ENCODE results near the gene CDHR1.
"Not testable (repeated sequence)": the region's sequence is repeated elsewhere in the genome, so short reads cannot be mapped to it uniquely, and the experiment has no call there.

CDHR1 gene

GRCh38 chr10:84172467-84173356, 21.6 kb upstream of the CDHR1 start:
- no peaks in the 10 kb centered on the region for H3K27me3 ChIP-seq (ENCODE audit: control insufficient read depth in 5 of 5, insufficient read depth in 4 of 5, low read length in 5 of 5)
- H3K27ac ChIP-seq (ENCODE audit: low read depth, low read length): no peak overlapping the region
- H3K4me3 ChIP-seq (ENCODE audit: low read depth in 1 of 5, low read length in 5 of 5): no peak overlapping the region
- no peaks in the 10 kb centered on the region for H3K9me3 ChIP-seq (ENCODE audit: control insufficient read depth in 5 of 5, low read length in 5 of 5)
- peaks cover 0 to 2% (median 0%) of the 10 kb centered on the region in 5 donors for H3K4me1 ChIP-seq (ENCODE audit: control insufficient read depth in 5 of 5, insufficient read depth in 5 of 5, low read length in 5 of 5)
- H3K9ac ChIP-seq (ENCODE audit: low read length in 5 of 5): no peak overlapping the region
- H3K36me3 ChIP-seq (ENCODE audit: control insufficient read depth in 5 of 5, insufficient read depth in 5 of 5, low read length in 5 of 5): no peaks in the 10 kb centered on the region

- no peak within 1 kb of the TSS for H3K27ac ChIP-seq (ENCODE audit: low read depth, low read length)
- no peak within 1 kb of the TSS for H3K4me3 ChIP-seq (ENCODE audit: low read depth in 1 of 5, low read length in 5 of 5)
- H3K9ac ChIP-seq (ENCODE audit: low read length in 5 of 5): no peak within 1 kb of the TSS
- no peaks in the 10 kb centered on the region for H3K36me3 ChIP-seq (ENCODE audit: control insufficient read depth in 5 of 5, insufficient read depth in 5 of 5, low read length in 5 of 5)
- H3K27me3 ChIP-seq (ENCODE audit: control insufficient read depth in 5 of 5, insufficient read depth in 4 of 5, low read length in 5 of 5): no peaks in the 10 kb centered on the region
- H3K9me3 ChIP-seq (ENCODE audit: control insufficient read depth in 5 of 5, low read length in 5 of 5): no peaks in the 10 kb centered on the region
- H3K4me1 ChIP-seq (ENCODE audit: control insufficient read depth in 5 of 5, insufficient read depth in 5 of 5, low read length in 5 of 5): no peaks in the 10 kb centered on the region
These were observed 20.8 kb upstream of the CDHR1 start, which contains the start of gene GPR15LG for GRCh38 chr10:84173501-84173929. Gene GPR15LG (plus strand): TSS chr10:84173801. CDS start chr10:84173852, 51 bp downstream.

- Histone ChIP-seq H3K9ac (ENCODE audit: low read length in 5 of 5) (no peak overlapping the region), H3K27me3 (ENCODE audit: control insufficient read depth in 5 of 5, insufficient read depth in 4 of 5, low read length in 5 of 5) (no peaks in the 10 kb centered on the region), H3K27ac (ENCODE audit: low read depth, low read length) (no peak overlapping the region), H3K36me3 (ENCODE audit: control insufficient read depth in 5 of 5, insufficient read depth in 5 of 5, low read length in 5 of 5) (no peaks in the 10 kb centered on the region), H3K9me3 (ENCODE audit: control insufficient read depth in 5 of 5, low read length in 5 of 5) (no peaks in the 10 kb centered on the region), H3K4me3 (ENCODE audit: low read depth in 1 of 5, low read length in 5 of 5) (no peak overlapping the region), H3K4me1 (ENCODE audit: control insufficient read depth in 5 of 5, insufficient read depth in 5 of 5, low read length in 5 of 5) (no peaks in the 10 kb centered on the region)
These were observed 18.9 kb upstream of the CDHR1 start for GRCh38 chr10:84175436-84175835.

GRCh38 chr10:84176351-84176750, 18.0 kb upstream of the CDHR1 start:
- H3K9me3 ChIP-seq (ENCODE audit: control insufficient read depth in 5 of 5, low read length in 5 of 5): no peaks in the 10 kb centered on the region
- H3K36me3 ChIP-seq (ENCODE audit: control insufficient read depth in 5 of 5, insufficient read depth in 5 of 5, low read length in 5 of 5): no peaks in the 10 kb centered on the region
- no peak overlapping the region for H3K27ac ChIP-seq (ENCODE audit: low read depth, low read length)
- H3K4me3 ChIP-seq (ENCODE audit: low read depth in 1 of 5, low read length in 5 of 5): no peak overlapping the region
- H3K27me3 ChIP-seq (ENCODE audit: control insufficient read depth in 5 of 5, insufficient read depth in 4 of 5, low read length in 5 of 5): no peaks in the 10 kb centered on the region
- H3K4me1 ChIP-seq (ENCODE audit: control insufficient read depth in 5 of 5, insufficient read depth in 5 of 5, low read length in 5 of 5): no peaks in the 10 kb centered on the region
- H3K9ac ChIP-seq (ENCODE audit: low read length in 5 of 5): no peak overlapping the region

GRCh38 chr10:84176836-84177474, 17.4 kb upstream of the CDHR1 start:
- no peaks in the 10 kb centered on the region for H3K36me3 ChIP-seq (ENCODE audit: control insufficient read depth in 5 of 5, insufficient read depth in 5 of 5, low read length in 5 of 5)
- no peak overlapping the region for H3K4me3 ChIP-seq (ENCODE audit: low read depth in 1 of 5, low read length in 5 of 5)
- no peaks in the 10 kb centered on the region for H3K27me3 ChIP-seq (ENCODE audit: control insufficient read depth in 5 of 5, insufficient read depth in 4 of 5, low read length in 5 of 5)
- no peak overlapping the region for H3K9ac ChIP-seq (ENCODE audit: low read length in 5 of 5)
- no peaks in the 10 kb centered on the region for H3K4me1 ChIP-seq (ENCODE audit: control insufficient read depth in 5 of 5, insufficient read depth in 5 of 5, low read length in 5 of 5)
- no peaks in the 10 kb centered on the region for H3K9me3 ChIP-seq (ENCODE audit: control insufficient read depth in 5 of 5, low read length in 5 of 5)
- no peak overlapping the region for H3K27ac ChIP-seq (ENCODE audit: low read depth, low read length)

GRCh38 chr10:84177541-84178141, 16.7 kb upstream of the CDHR1 start:
- Histone ChIP-seq H3K9me3 (ENCODE audit: control insufficient read depth in 5 of 5, low read length in 5 of 5) (no peaks in the 10 kb centered on the region), H3K4me3 (ENCODE audit: low read depth in 1 of 5, low read length in 5 of 5) (no peak overlapping the region), H3K4me1 (ENCODE audit: control insufficient read depth in 5 of 5, insufficient read depth in 5 of 5, low read length in 5 of 5) (no peaks in the 10 kb centered on the region), H3K27me3 (ENCODE audit: control insufficient read depth in 5 of 5, insufficient read depth in 4 of 5, low read length in 5 of 5) (no peaks in the 10 kb centered on the region), H3K27ac (ENCODE audit: low read depth, low read length) (no peak overlapping the region), H3K9ac (ENCODE audit: low read length in 5 of 5) (no peak overlapping the region), H3K36me3 (ENCODE audit: control insufficient read depth in 5 of 5, insufficient read depth in 5 of 5, low read length in 5 of 5) (no peaks in the 10 kb centered on the region)

- Histone ChIP-seq H3K27me3 (ENCODE audit: control insufficient read depth in 5 of 5, insufficient read depth in 4 of 5, low read length in 5 of 5) (no peaks in the 10 kb centered on the region), H3K27ac (ENCODE audit: low read depth, low read length) (no peak overlapping the region)
These were observed 16.2 kb upstream of the CDHR1 start for GRCh38 chr10:84178160-84178609.

GRCh38 chr10:84179059-84179710, 15.2 kb upstream of the CDHR1 start:
- H3K4me1 ChIP-seq (ENCODE audit: control insufficient read depth in 5 of 5, insufficient read depth in 5 of 5, low read length in 5 of 5): no peaks in the 10 kb centered on the region
- no peaks in the 10 kb centered on the region for H3K27me3 ChIP-seq (ENCODE audit: control insufficient read depth in 5 of 5, insufficient read depth in 4 of 5, low read length in 5 of 5)
- no peak overlapping the region for H3K27ac ChIP-seq (ENCODE audit: low read depth, low read length)
- H3K36me3 ChIP-seq (ENCODE audit: control insufficient read depth in 5 of 5, insufficient read depth in 5 of 5, low read length in 5 of 5): no peaks in the 10 kb centered on the region
- no peaks in the 10 kb centered on the region for H3K9me3 ChIP-seq (ENCODE audit: control insufficient read depth in 5 of 5, low read length in 5 of 5)
- no peak overlapping the region for H3K4me3 ChIP-seq (ENCODE audit: low read depth in 1 of 5, low read length in 5 of 5)
- H3K9ac ChIP-seq (ENCODE audit: low read length in 5 of 5): no peak overlapping the region

More at GRCh38 chr10:84178160-84178609, 16.2 kb upstream of the CDHR1 start:
- H3K36me3 ChIP-seq (ENCODE audit: control insufficient read depth in 5 of 5, insufficient read depth in 5 of 5, low read length in 5 of 5): no peaks in the 10 kb centered on the region
- H3K4me3 ChIP-seq (ENCODE audit: low read depth in 1 of 5, low read length in 5 of 5): no peak overlapping the region
- H3K9ac ChIP-seq (ENCODE audit: low read length in 5 of 5): no peak overlapping the region
- no peaks in the 10 kb centered on the region for H3K4me1 ChIP-seq (ENCODE audit: control insufficient read depth in 5 of 5, insufficient read depth in 5 of 5, low read length in 5 of 5)
- H3K9me3 ChIP-seq (ENCODE audit: control insufficient read depth in 5 of 5, low read length in 5 of 5): no peaks in the 10 kb centered on the region

- H3K36me3 ChIP-seq (ENCODE audit: control insufficient read depth in 5 of 5, insufficient read depth in 5 of 5, low read length in 5 of 5); H3K27me3 ChIP-seq (ENCODE audit: control insufficient read depth in 5 of 5, insufficient read depth in 4 of 5, low read length in 5 of 5); H3K4me1 ChIP-seq (ENCODE audit: control insufficient read depth in 5 of 5, insufficient read depth in 5 of 5, low read length in 5 of 5); H3K27ac ChIP-seq (ENCODE audit: low read depth, low read length); H3K4me3 ChIP-seq (ENCODE audit: low read depth in 1 of 5, low read length in 5 of 5); H3K9ac ChIP-seq (ENCODE audit: low read length in 5 of 5); H3K9me3 ChIP-seq (ENCODE audit: control insufficient read depth in 5 of 5, low read length in 5 of 5): not testable (repeated sequence)
These were observed 14.0 kb upstream of the CDHR1 start for GRCh38 chr10:84180386-84180785.

All from subcutaneous abdominal adipose tissue (tissue), 5 donors.